ENCODE measurements around the gene RALA.

- TF ChIP-seq EZH2 (IDR thresholded peaks at IDR 0.05) = no peak
- no peak for TF ChIP-seq POLR2A (IDR thresholded peaks at IDR 0.05; ENCODE audit: borderline replicate concordance, extremely low read depth, insufficient read depth, insufficient read length)
- TF ChIP-seq CTCF (IDR thresholded peaks at IDR 0.05 in 2 of 3, conservative IDR thresholded peaks at IDR 0.05 in 1 of 3; ENCODE audit: borderline replicate concordance in 1 of 3, insufficient read depth in 1 of 3, low read depth in 2 of 3, low read length in 2 of 3) = no peak
- TF ChIP-seq SP1 (IDR thresholded peaks at IDR 0.05; ENCODE audit: low read depth) = no peak
- no peak for TF ChIP-seq ZBTB33 (IDR thresholded peaks at IDR 0.05; ENCODE audit: extremely low read depth, insufficient replicate concordance, low read length)
- no peak for TF ChIP-seq SRF (IDR thresholded peaks at IDR 0.05; ENCODE audit: low read depth)
- TF ChIP-seq SIN3A (IDR thresholded peaks at IDR 0.05; ENCODE audit: low read depth) = no peak
These were observed 28.3 kb upstream of the RALA start for GRCh38 chr7:39594988-39595620.
